Aorta (tissue), 5 donors: ENCODE measurements around the gene LAMC3. TPM values are rescaled to one million over a fixed set of nuclear protein-coding genes. Genes with fewer than 3 reads are reported as not detected.

Source experiments
- ATAC-seq: fragments of 200-7000 bp; cut with Tn5 transposase; one replicate; pipeline ENCODE4 v1.9.1; 2022; ENCODE audit warnings: moderate library complexity; ENCODE audit not compliant: low FRiP score
- DNase-seq, 2 donors: peaks; one replicate each; pipeline ENCODE4 v3.0.0-alpha.2; 2020
- H3K27ac ChIP-seq, 2 donors: one replicate each; pipeline ENCODE4 v1.5.1; 2013; ENCODE audit warnings: low read length in 2 of 2, mild to moderate bottlenecking in 2 of 2, moderate library complexity in 2 of 2, control low read depth in 1 of 2, inconsistent platforms in 1 of 2, low read depth in 1 of 2
- H3K27me3 ChIP-seq, 2 donors: one replicate each; pipeline ENCODE4 v1.6.1; 2013; ENCODE audit warnings: control low read depth in 1 of 2, low read length in 1 of 2, mild to moderate bottlenecking in 1 of 2, moderate library complexity in 1 of 2; ENCODE audit not compliant: insufficient read depth in 2 of 2, control insufficient read depth in 1 of 2
- H3K36me3 ChIP-seq, 2 donors: one replicate each; pipeline ENCODE4 v1.6.1; 2013; ENCODE audit warnings: control low read depth in 1 of 2, low read length in 1 of 2, mild to moderate bottlenecking in 1 of 2; ENCODE audit not compliant: insufficient read depth in 2 of 2, control insufficient read depth in 1 of 2
- H3K4me1 ChIP-seq, 2 donors: one replicate each; pipeline ENCODE4 v1.6.1; 2013; ENCODE audit warnings: low read length in 2 of 2, control low read depth in 1 of 2, mild to moderate bottlenecking in 1 of 2, moderate library complexity in 1 of 2; ENCODE audit not compliant: insufficient read depth in 2 of 2, control insufficient read depth in 1 of 2
- H3K4me3 ChIP-seq, 2 donors: one replicate each; pipeline ENCODE4 v1.5.1; 2013; ENCODE audit warnings: low read length in 2 of 2, control low read depth in 1 of 2, mild to moderate bottlenecking in 1 of 2
- H3K9me3 ChIP-seq: one replicate; pipeline ENCODE4 v1.6.1; 2013; ENCODE audit warnings: mild to moderate bottlenecking, low read length; ENCODE audit not compliant: control insufficient read depth
- WGBS, 2 donors: extraction: QIAGEN DNeasy Blood & Tissue Kit; methylation state at CpG; one replicate each; pipeline ENCODE4 v1.1.7; 2013; 5-methylcytosine and 5-hydroxymethylcytosine counted together
- intact Hi-C, 2 donors: fragments of 100-400 bp; cut with DNase I; formaldehyde crosslinking; loops; one replicate each; pipeline versions ENCODE4 v1.14.2 to v1.15.0; 2022
- polyA plus RNA-seq, 2 donors: library from polyadenylated mRNA; stranded (reverse); fragments of 200-250 nt; gene quantifications; one replicate each; pipeline ENCODE4 v1.2.3, GENCODE V29; 2013
- total RNA-seq, 2 donors: library from RNA; stranded (reverse); fragmentation: NEBNext Ultra II Directional; extraction: Animal tissue kit (Norgen Biotek cat#: 25700); gene quantifications; one replicate each; pipeline ENCODE4 v1.2.1, GENCODE V29; 2021
- donor health status: healthy with polysubstance abuse.
- donor health status: Bipolar disorder and iron deficiency.
- donor health status: DM: no; HTN: no; CAD: no.
- donor health status: DM: no; HTN: no; CAD: no.
- donor health status: DM: yes; HTN: yes; CAD: no.

LAMC3 gene
- total and polyA plus RNA-seq, 4 donors, result 0.32 to 1.3 (median 0.74) TPM

DNA sequence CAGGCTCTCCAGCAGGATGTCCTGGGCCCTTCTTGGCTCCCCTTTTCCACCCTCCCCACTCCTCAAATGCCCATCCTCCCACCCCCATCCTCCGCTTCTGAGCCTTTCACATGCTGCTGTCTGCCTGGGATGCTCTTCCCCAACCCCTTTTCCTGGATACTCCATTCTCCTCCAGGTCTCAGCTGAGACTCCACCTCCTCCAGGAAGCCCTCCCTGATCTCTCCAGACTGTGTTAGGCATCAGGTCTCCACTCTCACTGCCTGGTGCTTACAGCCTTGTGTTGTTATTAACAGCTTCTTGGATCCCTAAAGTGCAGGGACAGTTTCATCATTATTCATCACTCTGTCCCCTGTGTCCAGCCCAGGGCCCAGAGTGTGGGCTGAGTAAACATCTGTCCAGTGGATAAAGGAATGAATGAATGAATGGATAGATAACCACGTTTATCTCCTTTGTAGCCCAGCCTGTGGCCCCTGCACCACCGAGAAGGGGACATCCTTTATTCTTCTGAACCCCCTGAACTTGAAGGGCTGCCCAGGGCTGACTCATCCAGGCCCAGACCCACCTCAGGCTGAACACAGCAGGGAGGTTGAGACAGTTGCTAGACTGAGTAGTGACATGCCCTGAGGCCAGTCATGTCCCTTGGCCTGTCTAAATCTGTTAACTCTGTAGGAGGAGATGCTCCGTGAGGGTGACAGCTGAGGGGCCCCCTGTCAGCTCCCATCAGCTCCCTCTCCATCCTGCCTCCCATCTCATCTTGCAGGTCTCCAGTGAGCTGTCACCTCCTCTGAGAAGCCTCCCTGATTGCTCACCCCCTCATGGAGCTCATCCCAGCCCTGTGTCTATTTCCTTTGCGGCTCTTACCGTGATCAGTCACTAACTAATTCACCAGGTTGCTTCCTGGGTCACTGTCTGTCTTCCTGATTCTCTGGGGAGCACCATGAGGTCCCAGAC lies 14.6 kb upstream of the LAMC3 start:
- Histone ChIP-seq H3K27me3 (no peaks in the 10 kb centered on the region), H3K4me1 (no peaks in the 10 kb centered on the region), H3K4me3 (no peak overlapping the region), H3K36me3 (no peaks in the 10 kb centered on the region), H3K27ac (no peak overlapping the region), H3K9me3 (no peaks in the 10 kb centered on the region)
- intact Hi-C loops, result loop anchor here in 1 of 2 donors (5.0 kb wide), 1 partner anchor 287 kb away; no protein-coding TSS in a partner anchor
- ATAC-seq, result no peak
- 83 to 84% methylated on average over 6 of the region's 6 CpGs for WGBS, 2 donors
- DNase-seq, result peak in 1 of 2 donors; percentile 21

DNA sequence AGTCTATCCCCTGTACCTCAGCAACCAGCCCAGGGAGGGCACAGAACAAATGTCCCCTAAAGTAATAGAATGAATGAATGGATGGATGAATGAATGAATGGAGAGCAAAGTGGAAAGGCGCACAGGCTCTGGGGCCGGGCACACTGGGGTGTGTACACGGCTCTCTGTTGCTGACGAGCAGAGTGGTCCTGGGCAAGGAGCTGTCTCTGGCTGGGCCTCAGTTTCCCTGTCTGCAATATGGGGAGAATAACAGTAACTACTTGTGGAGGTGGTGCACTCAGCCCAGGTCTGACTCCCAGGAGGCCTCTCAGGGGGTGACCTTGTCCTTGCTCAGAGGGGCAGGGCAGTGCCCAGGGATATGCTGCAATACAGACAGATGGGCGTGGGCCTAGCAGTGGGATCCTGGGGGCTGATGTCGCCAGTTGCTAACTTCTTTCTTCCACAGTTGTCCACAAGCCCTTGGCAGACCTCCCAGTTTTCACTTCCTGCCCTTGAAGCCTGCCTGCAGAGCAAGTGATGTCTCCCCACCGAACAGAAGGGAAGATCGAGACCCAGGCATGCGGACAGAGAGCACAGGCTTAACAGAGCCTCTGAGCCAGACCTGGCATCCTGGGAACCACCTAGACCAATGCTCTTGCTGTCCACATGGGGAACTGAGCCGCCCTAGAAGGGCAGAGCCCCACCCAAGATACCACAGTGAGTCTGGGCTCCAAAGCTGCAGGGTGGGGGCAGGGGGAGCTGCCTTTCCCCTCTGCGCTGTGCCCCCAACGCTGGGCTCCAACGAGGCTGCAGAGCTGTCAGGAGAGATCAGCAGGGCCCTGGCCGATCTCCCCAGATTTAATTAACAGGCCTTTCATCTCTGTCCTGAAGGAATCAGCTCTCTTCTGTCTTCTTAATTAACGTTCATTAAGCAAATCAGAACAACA lies 13.6 kb upstream of the LAMC3 start:
- Histone ChIP-seq H3K27me3 (no peaks in the 10 kb centered on the region), H3K9me3 (no peaks in the 10 kb centered on the region), H3K27ac (no peak overlapping the region), H3K4me3 (no peak overlapping the region), H3K4me1 (no peaks in the 10 kb centered on the region), H3K36me3 (no peaks in the 10 kb centered on the region)
- intact Hi-C loops, result loop anchor here in 1 of 2 donors (2.0 to 5.0 kb wide), 2 partner anchors 119 to 288 kb away; no protein-coding TSS in a partner anchor
- DNase-seq, result peak in 1 of 2 donors; percentile 78
- 69 to 70% methylated on average over 15 of the region's 15 CpGs for WGBS, 2 donors
- ATAC-seq, result no peak

GRCh38 chr9:130996205-130996604 lies 12.8 kb upstream of the LAMC3 start:
- no peaks in the 10 kb centered on the region for H3K9me3 ChIP-seq
- WGBS, 2 donors, result 91 to 95% methylated on average over 8 of the region's 8 CpGs
- no peak overlapping the region for H3K4me3 ChIP-seq
- H3K36me3 ChIP-seq, result no peaks in the 10 kb centered on the region
- DNase-seq (no peak), ATAC-seq (no peak)
- H3K27me3 ChIP-seq, result no peaks in the 10 kb centered on the region
- intact Hi-C loops, result loop anchor here in 1 of 2 donors (2.0 to 5.0 kb wide), 2 partner anchors 119 to 289 kb away; no protein-coding TSS in a partner anchor
- H3K4me1 ChIP-seq, result no peaks in the 10 kb centered on the region
- no peak overlapping the region for H3K27ac ChIP-seq

- H3K9me3 ChIP-seq, result no peaks in the 10 kb centered on the region
- WGBS, 2 donors, result 77 to 87% methylated on average over 14 of the region's 14 CpGs
- no peaks in the 10 kb centered on the region for H3K36me3 ChIP-seq
- H3K4me3 ChIP-seq, result no peak overlapping the region
- intact Hi-C loops, result loop anchor here in 1 of 2 donors (2.0 to 5.0 kb wide), 2 partner anchors 120 to 290 kb away; no protein-coding TSS in a partner anchor
- no peaks in the 10 kb centered on the region for H3K4me1 ChIP-seq
- ATAC-seq (no peak), DNase-seq (peak in 1 of 2 donors; percentile 10)
- no peaks in the 10 kb centered on the region for H3K27me3 ChIP-seq
- H3K27ac ChIP-seq, result no peak overlapping the region
Observed at GRCh38 chr9:130996676-130997394, 12.1 kb upstream of the LAMC3 start.

- ATAC-seq, result no peak
- H3K36me3 ChIP-seq, result no peaks in the 10 kb centered on the region
- no peaks in the 10 kb centered on the region for H3K9me3 ChIP-seq
- no peaks in the 10 kb centered on the region for H3K27me3 ChIP-seq
- no peak for DNase-seq
- 69 to 72% methylated on average over 2 of the region's 2 CpGs for WGBS, 2 donors
- intact Hi-C loops, result loop anchor here in 1 of 2 donors (2.0 to 5.0 kb wide), 2 partner anchors 121 to 290 kb away; no protein-coding TSS in a partner anchor
- no peak overlapping the region for H3K4me3 ChIP-seq
- no peaks in the 10 kb centered on the region for H3K4me1 ChIP-seq
- no peak overlapping the region for H3K27ac ChIP-seq
Observed at GRCh38 chr9:130997395-130997684, 11.6 kb upstream of the LAMC3 start.

DNA sequence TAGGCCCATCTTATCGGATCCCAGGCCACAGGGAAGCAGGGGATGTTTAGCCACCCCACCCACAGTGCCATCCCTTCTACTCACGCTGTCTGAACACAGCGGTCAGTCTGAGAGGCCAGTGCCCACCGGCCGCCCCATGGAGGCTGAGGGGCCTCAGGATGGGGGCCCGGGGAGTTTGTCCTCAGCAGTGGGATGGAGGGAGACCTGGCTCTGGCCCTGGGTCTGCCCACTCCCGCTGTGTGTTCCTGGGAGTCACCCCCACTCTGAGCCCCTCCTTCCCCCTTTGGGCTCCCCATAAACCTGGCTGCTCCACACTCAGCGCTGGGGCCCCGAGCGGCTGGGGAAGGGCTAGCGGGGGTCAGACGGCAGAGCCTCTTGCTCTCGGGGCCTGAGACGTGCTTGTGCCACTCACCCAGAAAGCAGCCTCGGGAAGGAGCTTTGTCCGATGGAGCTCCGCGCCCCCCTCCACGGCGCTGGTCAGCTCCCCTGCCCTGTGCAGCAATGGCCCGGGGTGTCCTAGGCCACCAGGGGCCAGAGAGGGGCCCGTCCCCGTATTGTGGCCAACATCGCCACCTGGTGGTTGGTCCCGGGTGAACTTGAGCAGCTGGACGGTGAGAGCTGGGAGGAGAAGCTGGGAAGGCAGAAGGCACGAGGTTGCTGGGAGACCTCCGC lies 10.9 kb upstream of the LAMC3 start:
- H3K27ac ChIP-seq, result no peak overlapping the region
- DNase-seq (peak; percentile 74 to 91), ATAC-seq (peak; percentile 52)
- H3K4me3 ChIP-seq, result no peak overlapping the region
- H3K4me1 ChIP-seq, result no peaks in the 10 kb centered on the region
- H3K27me3 ChIP-seq, result no peaks in the 10 kb centered on the region
- no peaks in the 10 kb centered on the region for H3K9me3 ChIP-seq
- 38 to 40% methylated on average over 28 of the region's 28 CpGs for WGBS, 2 donors
- H3K36me3 ChIP-seq, result no peaks in the 10 kb centered on the region
- intact Hi-C loops, result loop anchor here in 1 of 2 donors (2.0 to 5.0 kb wide), 2 partner anchors 121 to 291 kb away; no protein-coding TSS in a partner anchor

- DNase-seq (no peak), ATAC-seq (peak; percentile 14)
- intact Hi-C loops, result loop anchor here in 1 of 2 donors (5.0 kb wide), 1 partner anchor 291 kb away; no protein-coding TSS in a partner anchor
- H3K9me3 ChIP-seq, result no peaks in the 10 kb centered on the region
- H3K36me3 ChIP-seq, result no peaks in the 10 kb centered on the region
- H3K4me1 ChIP-seq, result no peaks in the 10 kb centered on the region
- H3K27me3 ChIP-seq, result no peaks in the 10 kb centered on the region
- 61 to 63% methylated on average over 22 of the region's 22 CpGs for WGBS, 2 donors
- H3K4me3 ChIP-seq, result no peak overlapping the region
- H3K27ac ChIP-seq, result no peak overlapping the region
Observed at GRCh38 chr9:130998597-130999244, 10.3 kb upstream of the LAMC3 start.
